ENCODE measurements around the gene MOGAT3. TPM values are rescaled to one million over a fixed set of nuclear protein-coding genes. Genes with fewer than 3 reads are reported as not detected.

MOGAT3 gene
- total RNA-seq, 1 experiment from 2014 or later, result 0.15 TPM

DNA sequence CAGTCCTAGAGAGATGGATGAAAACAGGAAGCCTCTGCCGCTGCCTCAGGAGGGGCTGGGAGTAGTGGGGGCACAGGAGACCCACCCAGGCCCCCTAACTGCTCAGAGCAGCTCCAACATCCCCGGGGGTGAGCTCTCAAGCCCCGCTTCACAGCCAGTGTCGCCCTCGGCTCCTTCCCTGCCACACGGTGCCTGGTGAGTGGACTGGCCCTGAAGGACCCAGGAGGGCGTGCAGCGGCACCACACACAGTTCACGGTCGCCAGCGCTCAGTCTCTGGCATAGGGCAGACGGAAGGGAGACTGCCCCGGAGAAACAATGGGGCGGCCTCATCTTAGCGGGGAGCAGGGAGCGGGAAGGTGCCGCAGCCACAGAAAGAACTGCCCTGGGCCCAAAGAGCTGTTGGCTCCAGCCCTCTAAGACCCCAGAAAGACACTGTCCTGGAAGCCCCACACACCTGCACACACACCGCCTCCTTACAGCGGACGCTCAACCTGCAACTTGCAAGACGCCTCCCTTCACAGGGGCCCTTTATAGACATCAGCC lies 35.5 kb upstream of the MOGAT3 start:
- H3K4ac ChIP-seq (ENCODE audit: low read depth, low read length), result no peak overlapping the region
- Mint-ChIP-seq H3K27ac (no peak overlapping the region; a peak in 1 of 7 replicates), H3K4me1 (peaks cover 16 to 31% of the 10 kb centered on the region in 2 experiments), H3K36me3 (ENCODE audit: insufficient read depth in 1 of 3, low read depth in 3 of 3) (peaks cover 3 to 23% (median 4%) of the 10 kb centered on the region in 3 experiments; a peak in 5 of 7 replicates), H3K9me3 (no peaks in the 10 kb centered on the region), H3K4me3 (no peak overlapping the region), H3K27me3 (ENCODE audit: low read depth) (no peaks in the 10 kb centered on the region)
- H4K8ac ChIP-seq (replicated peaks; ENCODE audit: insufficient read length, low read depth, low read length), result no peak overlapping the region
- H4K91ac ChIP-seq (ENCODE audit: insufficient read length, low read depth, low read length), result no peak overlapping the region
- H2BK15ac ChIP-seq (ENCODE audit: low read depth, low read length), result no peak overlapping the region
- H2AFZ ChIP-seq (ENCODE audit: low read length), result no peak overlapping the region
- H3K23ac ChIP-seq (ENCODE audit: insufficient read length, low read depth, low read length), result no peak overlapping the region
- no peak overlapping the region for H3K18ac ChIP-seq (ENCODE audit: insufficient read length, low read depth, low read length)
- H3K79me1 ChIP-seq (ENCODE audit: insufficient read depth, low read depth, low read length, poor library complexity, severe bottlenecking), result no peaks in the 10 kb centered on the region
- H3K56ac ChIP-seq (ENCODE audit: insufficient read length, low read depth, low read length), result no peak overlapping the region
- no peak overlapping the region for H2BK20ac ChIP-seq (ENCODE audit: low read depth, low read length, poor library complexity, severe bottlenecking)
- H3K27me3 ChIP-seq (ENCODE audit: insufficient read depth, low read length), result no peaks in the 10 kb centered on the region
- DNase-seq, result no peak
- no peaks in the 10 kb centered on the region for H3K9me3 ChIP-seq (ENCODE audit: control insufficient read depth, low read depth, low read length)
- no peak overlapping the region; the same call in 1 of the 2 replicates for H3K14ac ChIP-seq (ENCODE audit: insufficient read depth, low read length)
- no CpG with 5 or more reads among the region's 21 CpGs for WGBS (ENCODE audit: extremely low coverage, insufficient read length, low lambda C conversion rate)
- H2BK120ac ChIP-seq (ENCODE audit: low read depth, low read length, poor library complexity, severe bottlenecking), result no peak overlapping the region
- H4K5ac ChIP-seq (ENCODE audit: insufficient read length, low read depth, low read length), result no peak overlapping the region
- no peak overlapping the region for H3T11ph ChIP-seq (ENCODE audit: low read length)
- H3K27ac ChIP-seq (ENCODE audit: insufficient read length, low read depth, low read length), result no peak overlapping the region
- H3K23me2 ChIP-seq (ENCODE audit: insufficient read length, low read depth, low read length, poor library complexity, severe bottlenecking), result no peaks in the 10 kb centered on the region
- no peak overlapping the region for H2AK5ac ChIP-seq (ENCODE audit: insufficient read length, low read length)
- H4K20me1 ChIP-seq (ENCODE audit: control insufficient read depth, insufficient read depth, insufficient read length), result no peaks in the 10 kb centered on the region
- H3K79me2 ChIP-seq (ENCODE audit: insufficient read depth, low read length), result no peaks in the 10 kb centered on the region
- H3K4me2 ChIP-seq (ENCODE audit: insufficient read depth, insufficient read length, low read length), result no peak overlapping the region
- H3K9ac ChIP-seq (ENCODE audit: extremely low read depth, insufficient read length, low read length), result no peak overlapping the region
- TF ChIP-seq, protein P1, sequence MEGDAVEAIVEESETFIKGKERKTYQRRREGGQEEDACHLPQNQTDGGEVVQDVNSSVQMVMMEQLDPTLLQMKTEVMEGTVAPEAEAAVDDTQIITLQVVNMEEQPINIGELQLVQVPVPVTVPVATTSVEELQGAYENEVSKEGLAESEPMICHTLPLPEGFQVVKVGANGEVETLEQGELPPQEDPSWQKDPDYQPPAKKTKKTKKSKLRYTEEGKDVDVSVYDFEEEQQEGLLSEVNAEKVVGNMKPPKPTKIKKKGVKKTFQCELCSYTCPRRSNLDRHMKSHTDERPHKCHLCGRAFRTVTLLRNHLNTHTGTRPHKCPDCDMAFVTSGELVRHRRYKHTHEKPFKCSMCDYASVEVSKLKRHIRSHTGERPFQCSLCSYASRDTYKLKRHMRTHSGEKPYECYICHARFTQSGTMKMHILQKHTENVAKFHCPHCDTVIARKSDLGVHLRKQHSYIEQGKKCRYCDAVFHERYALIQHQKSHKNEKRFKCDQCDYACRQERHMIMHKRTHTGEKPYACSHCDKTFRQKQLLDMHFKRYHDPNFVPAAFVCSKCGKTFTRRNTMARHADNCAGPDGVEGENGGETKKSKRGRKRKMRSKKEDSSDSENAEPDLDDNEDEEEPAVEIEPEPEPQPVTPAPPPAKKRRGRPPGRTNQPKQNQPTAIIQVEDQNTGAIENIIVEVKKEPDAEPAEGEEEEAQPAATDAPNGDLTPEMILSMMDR (conservative IDR thresholded peaks at IDR 0.05), result no peak
- H3K4me1 ChIP-seq (ENCODE audit: insufficient read depth, low read length), result 0 out of 2 replicates have a peak, but pooled peaks cover 3% of the 10 kb centered on the region
- no peak overlapping the region for H2BK12ac ChIP-seq (ENCODE audit: insufficient read length, low read depth, low read length)
- no peak overlapping the region for H2BK5ac ChIP-seq (ENCODE audit: insufficient read length, low read length)
